ENCODE results near the gene ITGB6. TPM values are rescaled to one million over a fixed set of nuclear protein-coding genes. Genes with fewer than 3 reads are reported as not detected.

ITGB6 gene
- total RNA-seq, 2 experiments from 2014 or later: not detected

DNA sequence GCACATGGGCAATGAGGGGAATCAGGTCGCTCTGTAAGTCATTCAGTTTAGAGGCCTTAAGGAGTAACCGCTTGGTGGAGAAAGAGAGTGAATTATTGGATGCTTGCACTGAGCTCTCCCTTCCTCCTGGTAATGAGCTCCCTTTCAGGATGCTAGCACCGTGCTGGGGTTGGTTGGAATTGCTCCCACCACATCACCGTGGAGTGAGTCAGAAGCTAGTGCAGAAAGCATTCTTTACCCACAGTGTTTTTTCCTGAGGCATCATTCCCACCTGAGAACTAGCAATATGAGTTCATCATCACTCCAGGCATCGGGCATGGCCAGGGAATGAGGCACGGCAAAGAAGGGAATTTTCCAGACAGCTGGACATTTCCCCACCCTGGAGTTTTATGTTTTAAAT, 57.6 kb downstream of the ITGB6 start:
- intact Hi-C loops (cut with micrococcal nuclease): no loop called here
- no peaks in the 10 kb centered on the region for H3K4me1 Mint-ChIP-seq (ENCODE audit: low read depth)
- H3K27me3 Mint-ChIP-seq (ENCODE audit: low read depth): peaks cover 4% of the 10 kb centered on the region
- H3K4me3 Mint-ChIP-seq: no peak overlapping the region
- no peak for DNase-seq
- H3K9me3 Mint-ChIP-seq: no peaks in the 10 kb centered on the region
- H3K27ac Mint-ChIP-seq: no peak overlapping the region
- H3K36me3 Mint-ChIP-seq (ENCODE audit: low read depth): no peaks in the 10 kb centered on the region
- CTCF ChIA-PET: interaction anchor here (0.8 kb wide), 1 partner anchor 34 kb away, joined by 3 read pairs; no protein-coding TSS in a partner anchor

DNA sequence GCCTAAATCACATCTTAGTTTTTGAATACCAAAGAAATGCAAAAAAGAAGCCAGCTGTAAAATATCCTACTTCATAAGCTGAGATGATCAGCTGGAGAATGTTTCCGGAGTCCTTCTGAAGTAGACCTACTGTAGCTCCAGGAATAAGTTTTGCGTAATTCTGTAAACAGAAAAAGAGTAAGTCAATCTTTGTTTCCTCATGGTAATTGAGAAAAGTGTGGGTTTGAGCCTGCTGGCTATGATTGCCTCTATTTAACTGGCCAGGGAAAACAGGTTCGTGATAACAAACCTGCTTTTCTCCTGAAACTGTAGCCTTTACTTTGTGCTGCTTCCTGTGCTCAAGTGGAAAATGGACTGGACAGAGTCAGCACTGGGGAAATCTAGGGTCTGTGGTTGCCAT, 58.2 kb downstream of the ITGB6 start:
- CTCF ChIA-PET: interaction anchor here (0.8 kb wide), 1 partner anchor 33 kb away, joined by 3 read pairs; no protein-coding TSS in a partner anchor
- Mint-ChIP-seq H3K27ac (no peak overlapping the region), H3K4me1 (ENCODE audit: low read depth) (no peaks in the 10 kb centered on the region), H3K4me3 (no peak overlapping the region), H3K9me3 (no peaks in the 10 kb centered on the region), H3K27me3 (ENCODE audit: low read depth) (peaks cover 4% of the 10 kb centered on the region), H3K36me3 (ENCODE audit: low read depth) (no peaks in the 10 kb centered on the region)
- DNase-seq: no peak
- intact Hi-C loops (cut with micrococcal nuclease): no loop called here

DNA sequence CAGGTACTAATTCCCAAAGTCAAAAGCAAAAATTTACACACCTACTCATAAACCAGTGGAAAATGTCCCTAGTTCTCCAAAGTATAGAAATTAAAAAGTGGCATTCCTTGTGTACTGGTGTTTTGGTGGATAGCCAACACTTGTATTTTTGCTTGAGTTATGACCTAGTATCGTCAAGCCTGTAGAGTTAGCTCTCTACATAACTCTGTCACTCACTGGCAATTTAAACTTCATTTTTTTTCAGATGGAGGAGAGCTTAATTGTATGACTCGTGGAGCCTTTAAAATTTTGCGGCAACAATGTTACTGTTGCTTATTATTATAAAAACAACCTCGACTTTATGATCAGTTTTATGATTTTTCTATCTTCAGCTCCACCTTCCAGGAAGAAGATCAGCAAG, 58.7 kb downstream of the ITGB6 start:
- H3K27me3 Mint-ChIP-seq (ENCODE audit: low read depth): peaks cover 2% of the 10 kb centered on the region
- no peak for DNase-seq
- H3K36me3 Mint-ChIP-seq (ENCODE audit: low read depth): no peaks in the 10 kb centered on the region
- H3K9me3 Mint-ChIP-seq: no peaks in the 10 kb centered on the region
- no peaks in the 10 kb centered on the region for H3K4me1 Mint-ChIP-seq (ENCODE audit: low read depth)
- H3K4me3 Mint-ChIP-seq: no peak overlapping the region
- no peak overlapping the region for H3K27ac Mint-ChIP-seq
- intact Hi-C loops (cut with micrococcal nuclease): no loop called here
- CTCF ChIA-PET: interaction anchor here (0.8 kb wide), 1 partner anchor 33 kb away, joined by 3 read pairs; no protein-coding TSS in a partner anchor

DNA sequence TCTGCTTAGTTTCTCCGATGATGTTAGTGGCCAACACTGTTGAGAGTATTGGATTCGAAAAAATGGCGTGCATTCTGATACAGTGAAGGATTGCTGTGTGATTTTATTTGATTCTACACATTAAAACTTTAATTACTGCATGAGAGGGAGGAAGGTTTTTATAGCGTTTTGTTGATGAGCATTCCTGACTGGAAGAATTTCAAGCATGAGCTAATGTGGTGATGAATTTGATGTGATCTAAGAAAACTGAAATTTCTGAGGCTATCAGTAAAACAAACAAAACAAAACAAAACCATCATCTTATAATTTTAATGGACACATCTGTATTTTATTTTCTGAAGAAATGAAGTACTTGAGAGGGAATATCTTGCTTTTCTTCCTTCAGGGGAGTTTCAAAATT, 59.6 kb downstream of the ITGB6 start:
- CTCF ChIA-PET: interaction anchor here (0.6 kb wide), 1 partner anchor 67 kb away, joined by 3 read pairs; no protein-coding TSS in a partner anchor
- H3K4me3 Mint-ChIP-seq: no peak overlapping the region
- no peak overlapping the region for H3K27ac Mint-ChIP-seq
- H3K36me3 Mint-ChIP-seq (ENCODE audit: low read depth): no peaks in the 10 kb centered on the region
- no peaks in the 10 kb centered on the region for H3K4me1 Mint-ChIP-seq (ENCODE audit: low read depth)
- intact Hi-C loops (cut with micrococcal nuclease): no loop called here
- H3K9me3 Mint-ChIP-seq: no peaks in the 10 kb centered on the region
- DNase-seq: no peak
- peaks cover 2% of the 10 kb centered on the region for H3K27me3 Mint-ChIP-seq (ENCODE audit: low read depth)

DNA sequence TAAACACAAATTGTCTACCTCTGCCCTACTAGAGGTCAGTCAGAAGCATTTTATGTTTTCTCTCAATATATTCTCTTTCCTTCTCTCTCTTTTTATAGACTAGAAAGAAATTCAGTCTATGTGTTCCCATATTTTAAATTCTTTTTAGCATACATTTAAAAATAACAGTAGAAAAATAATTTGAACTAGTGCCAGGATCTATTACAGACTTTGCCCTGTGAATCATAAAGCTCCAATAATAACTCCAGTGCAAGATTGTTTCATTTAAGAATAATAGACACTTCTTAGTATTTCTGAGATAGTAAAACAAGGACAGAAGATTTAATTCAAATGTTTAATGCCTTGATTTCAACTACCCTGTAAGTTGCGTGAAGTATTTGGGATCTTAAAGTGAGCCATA, 60.1 kb downstream of the ITGB6 start:
- H3K36me3 Mint-ChIP-seq (ENCODE audit: low read depth): no peaks in the 10 kb centered on the region
- H3K27ac Mint-ChIP-seq: no peak overlapping the region
- DNase-seq: no peak
- no peaks in the 10 kb centered on the region for H3K4me1 Mint-ChIP-seq (ENCODE audit: low read depth)
- H3K4me3 Mint-ChIP-seq: no peak overlapping the region
- peaks cover 2% of the 10 kb centered on the region for H3K27me3 Mint-ChIP-seq (ENCODE audit: low read depth)
- CTCF ChIA-PET: no interaction called here
- intact Hi-C loops (cut with micrococcal nuclease): no loop called here
- H3K9me3 Mint-ChIP-seq: no peaks in the 10 kb centered on the region

DNA sequence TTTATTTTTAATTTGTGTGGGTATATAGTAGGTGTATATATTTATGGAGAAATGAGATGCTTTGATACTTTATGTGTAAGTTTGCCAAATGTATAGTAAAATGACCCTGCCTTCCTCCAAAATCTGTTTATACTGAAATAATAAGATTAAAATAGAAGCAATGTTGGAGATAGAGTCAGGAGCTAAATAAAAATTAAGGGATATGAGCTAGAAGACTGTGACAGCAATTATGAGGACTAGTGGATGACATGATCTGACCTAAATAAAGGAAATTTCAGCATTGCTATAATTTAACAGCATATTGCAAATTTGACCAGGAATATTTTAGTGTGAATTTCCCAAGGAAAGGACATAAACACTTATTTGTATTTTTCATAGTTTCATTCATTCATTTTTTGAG, 60.7 kb downstream of the ITGB6 start:
- intact Hi-C loops (cut with micrococcal nuclease): no loop called here

DNA sequence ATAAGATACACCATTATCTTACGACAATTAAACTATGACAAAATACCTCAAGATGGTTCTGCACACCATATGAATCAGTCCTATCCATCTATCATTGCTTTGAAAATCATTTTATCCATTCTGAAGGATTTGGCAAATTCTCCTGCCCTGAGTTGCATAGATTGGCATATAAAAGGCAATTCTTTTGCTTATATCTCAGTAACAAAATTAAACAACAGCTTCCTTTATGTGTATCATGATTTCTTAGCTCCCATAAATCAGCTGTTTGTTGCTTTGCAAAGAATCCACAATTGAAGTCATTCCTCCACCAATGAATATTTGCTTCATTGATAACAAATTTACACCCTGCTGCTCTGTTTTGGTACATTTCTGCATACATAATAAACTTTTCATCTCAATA, 61.7 kb downstream of the ITGB6 start:
- no peaks in the 10 kb centered on the region for H3K9me3 Mint-ChIP-seq
- intact Hi-C loops (cut with micrococcal nuclease): no loop called here
- DNase-seq: no peak
- peaks cover 3% of the 10 kb centered on the region for H3K27me3 Mint-ChIP-seq (ENCODE audit: low read depth)
- no peaks in the 10 kb centered on the region for H3K4me1 Mint-ChIP-seq (ENCODE audit: low read depth)
- H3K27ac Mint-ChIP-seq: no peak overlapping the region
- CTCF ChIA-PET: interaction anchor here (0.7 kb wide), 1 partner anchor 71 kb away, joined by 3 read pairs; no protein-coding TSS in a partner anchor
- no peaks in the 10 kb centered on the region for H3K36me3 Mint-ChIP-seq (ENCODE audit: low read depth)
- H3K4me3 Mint-ChIP-seq: no peak overlapping the region

More for the DNA sequence above, 60.7 kb downstream of the ITGB6 start:
- Mint-ChIP-seq H3K36me3 (ENCODE audit: low read depth) (no peaks in the 10 kb centered on the region), H3K27ac (no peak overlapping the region), H3K27me3 (ENCODE audit: low read depth) (peaks cover 2% of the 10 kb centered on the region), H3K9me3 (no peaks in the 10 kb centered on the region), H3K4me1 (ENCODE audit: low read depth) (no peaks in the 10 kb centered on the region), H3K4me3 (no peak overlapping the region)
- no peak for DNase-seq
- CTCF ChIA-PET: no interaction called here

DNA sequence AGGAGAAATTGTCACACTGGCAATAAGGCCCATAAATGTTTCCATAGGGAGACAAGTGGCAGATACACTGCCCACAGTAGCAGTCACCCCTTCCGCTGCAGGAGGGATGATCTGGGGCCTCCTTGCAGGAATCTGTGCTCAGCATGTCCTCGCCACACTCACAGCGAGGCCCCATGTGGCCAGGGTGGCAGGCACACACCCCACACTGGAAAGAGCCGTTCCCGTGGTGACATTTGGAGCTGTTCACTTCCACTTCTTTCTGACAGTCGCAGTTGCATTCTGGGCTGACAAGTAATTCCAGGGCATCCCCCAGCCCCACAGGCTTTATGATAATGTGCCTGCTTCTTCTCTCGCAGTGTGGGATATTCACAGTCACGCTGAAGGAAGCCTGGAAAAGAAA, 62.6 kb downstream of the ITGB6 start:
- H3K27me3 Mint-ChIP-seq (ENCODE audit: low read depth): peaks cover 6% of the 10 kb centered on the region
- no peaks in the 10 kb centered on the region for H3K9me3 Mint-ChIP-seq
- H3K27ac Mint-ChIP-seq: no peak overlapping the region
- intact Hi-C loops (cut with micrococcal nuclease): no loop called here
- CTCF ChIA-PET: interaction anchor here (0.6 kb wide), 1 partner anchor 27 kb away, joined by 3 read pairs; no protein-coding TSS in a partner anchor
- DNase-seq: no peak
- H3K36me3 Mint-ChIP-seq (ENCODE audit: low read depth): no peaks in the 10 kb centered on the region
- H3K4me1 Mint-ChIP-seq (ENCODE audit: low read depth): no peaks in the 10 kb centered on the region
- no peak overlapping the region for H3K4me3 Mint-ChIP-seq

DNA sequence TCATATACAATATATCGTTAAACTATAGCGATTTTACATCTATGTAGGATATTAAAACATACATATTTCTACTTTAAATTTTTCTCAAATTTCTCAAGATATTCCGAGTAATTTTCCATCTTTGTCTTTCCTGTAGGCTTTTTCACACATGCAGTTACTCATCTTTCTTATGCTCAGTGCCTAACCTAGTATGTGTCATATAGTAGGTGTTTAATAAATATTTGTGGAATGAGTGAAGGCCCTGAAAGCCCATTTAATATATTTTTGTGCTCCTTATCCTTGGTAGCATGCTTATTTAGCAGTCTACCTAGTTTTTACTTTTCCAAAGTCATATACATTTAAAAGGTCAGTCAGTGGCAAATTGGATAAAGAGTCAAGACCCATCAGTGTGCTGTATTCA, 67.3 kb downstream of the ITGB6 start:
- no peak for DNase-seq
- CTCF ChIA-PET: no interaction called here
- H3K27ac Mint-ChIP-seq: no peak overlapping the region
- H3K4me1 Mint-ChIP-seq (ENCODE audit: low read depth): no peaks in the 10 kb centered on the region
- H3K36me3 Mint-ChIP-seq (ENCODE audit: low read depth): no peaks in the 10 kb centered on the region
- H3K27me3 Mint-ChIP-seq (ENCODE audit: low read depth): peaks cover 8% of the 10 kb centered on the region
- H3K4me3 Mint-ChIP-seq: no peak overlapping the region
- intact Hi-C loops (cut with micrococcal nuclease): no loop called here
- H3K9me3 Mint-ChIP-seq: no peaks in the 10 kb centered on the region

DNA sequence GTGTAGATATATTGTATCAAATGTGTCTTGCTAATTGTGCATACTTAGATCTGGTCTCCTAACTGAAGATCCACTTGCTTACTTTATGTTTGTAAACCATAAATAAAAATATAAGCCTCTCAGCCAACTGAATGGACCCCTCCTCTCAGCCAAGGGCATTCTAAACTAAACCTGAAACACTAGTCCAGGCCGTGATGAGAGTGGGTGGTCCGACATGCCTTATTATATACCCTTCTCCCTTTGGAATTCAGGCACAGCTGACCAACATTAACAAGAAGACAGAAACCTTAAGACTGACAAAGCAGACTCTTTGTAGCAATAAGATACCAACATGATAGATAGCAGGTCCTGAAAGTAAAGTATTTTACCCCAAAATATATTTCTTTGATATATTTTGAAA, 73.3 kb downstream of the ITGB6 start:
- Mint-ChIP-seq H3K27me3 (ENCODE audit: low read depth) (peaks cover 11% of the 10 kb centered on the region), H3K36me3 (ENCODE audit: low read depth) (no peaks in the 10 kb centered on the region), H3K4me3 (no peak overlapping the region), H3K9me3 (no peaks in the 10 kb centered on the region), H3K27ac (no peak overlapping the region), H3K4me1 (ENCODE audit: low read depth) (no peaks in the 10 kb centered on the region)
- CTCF ChIA-PET: no interaction called here
- intact Hi-C loops (cut with micrococcal nuclease): no loop called here
- no peak for DNase-seq

DNA sequence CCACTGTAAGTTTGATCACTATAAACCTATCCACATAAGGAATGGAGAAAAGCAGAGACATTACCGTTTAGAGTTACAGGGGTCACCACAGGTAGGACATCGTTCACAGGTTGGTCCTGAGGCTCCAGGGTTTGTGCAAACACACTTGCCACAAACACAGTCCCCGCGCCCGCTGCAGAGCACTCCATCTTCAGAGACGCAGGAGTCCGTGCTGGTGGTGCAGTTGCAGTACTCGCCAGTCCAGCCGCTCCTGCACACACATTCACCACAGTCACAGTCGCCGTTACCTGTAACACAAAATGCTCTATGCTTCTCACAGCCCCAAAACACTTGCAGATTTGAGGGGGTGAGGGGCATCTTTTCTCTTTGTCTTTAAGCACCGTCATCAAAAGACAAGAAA, 73.8 kb downstream of the ITGB6 start:
- Mint-ChIP-seq H3K36me3 (ENCODE audit: low read depth) (no peaks in the 10 kb centered on the region), H3K27me3 (ENCODE audit: low read depth) (peaks cover 11% of the 10 kb centered on the region), H3K4me3 (no peak overlapping the region), H3K27ac (no peak overlapping the region), H3K4me1 (ENCODE audit: low read depth) (no peaks in the 10 kb centered on the region), H3K9me3 (no peaks in the 10 kb centered on the region)
- CTCF ChIA-PET: no interaction called here
- intact Hi-C loops (cut with micrococcal nuclease): no loop called here
- no peak for DNase-seq

DNA sequence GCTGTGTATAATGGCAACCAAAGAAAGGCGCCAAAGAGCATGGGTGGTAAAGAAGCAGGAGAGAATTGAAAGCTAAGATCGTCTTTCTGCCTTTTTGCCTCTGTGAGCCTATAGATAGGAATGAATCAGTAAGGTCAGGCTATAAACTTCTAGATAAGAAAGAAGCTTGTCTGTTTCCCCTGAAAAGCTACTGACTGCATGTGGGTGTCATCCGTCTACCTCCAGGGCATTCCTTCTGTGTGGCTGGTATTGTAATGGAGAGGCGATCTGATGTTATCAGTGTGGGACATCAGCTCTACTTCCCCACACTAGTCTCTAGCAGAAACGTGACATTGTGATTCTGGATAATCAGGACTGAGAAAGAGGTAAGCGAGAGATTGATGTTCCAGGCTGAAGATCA, 74.2 kb downstream of the ITGB6 start:
- intact Hi-C loops (cut with micrococcal nuclease): no loop called here
- CTCF ChIA-PET: no interaction called here
- no peak overlapping the region for H3K4me3 Mint-ChIP-seq

DNA sequence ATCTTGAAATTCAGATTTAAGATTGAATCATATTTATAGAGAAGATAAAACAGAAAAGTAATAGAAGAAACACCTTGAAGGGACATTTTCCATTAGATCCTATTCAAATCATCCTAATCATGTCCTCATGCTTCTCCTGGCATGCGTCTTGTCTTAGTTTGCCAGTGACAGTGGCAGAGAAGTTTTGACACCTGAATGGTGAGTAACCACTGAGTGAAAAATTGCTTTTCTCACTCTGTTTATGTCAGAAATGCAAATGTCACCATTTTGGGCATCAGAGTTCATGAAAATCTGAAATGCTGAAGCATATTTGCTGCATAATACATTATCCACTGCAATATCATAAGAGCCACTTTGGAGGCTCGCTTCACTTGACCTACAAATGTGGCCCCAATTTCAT, 74.7 kb downstream of the ITGB6 start:
- H3K36me3 Mint-ChIP-seq (ENCODE audit: low read depth): no peaks in the 10 kb centered on the region
- H3K4me3 Mint-ChIP-seq: no peak overlapping the region
- DNase-seq: no peak
- no peaks in the 10 kb centered on the region for H3K9me3 Mint-ChIP-seq
- no peak overlapping the region for H3K27ac Mint-ChIP-seq
- H3K4me1 Mint-ChIP-seq (ENCODE audit: low read depth): no peaks in the 10 kb centered on the region
- CTCF ChIA-PET: no interaction called here
- intact Hi-C loops (cut with micrococcal nuclease): no loop called here
- peaks cover 8% of the 10 kb centered on the region for H3K27me3 Mint-ChIP-seq (ENCODE audit: low read depth)

More for the DNA sequence above, 74.2 kb downstream of the ITGB6 start:
- no peak for DNase-seq
- peaks cover 9% of the 10 kb centered on the region for H3K27me3 Mint-ChIP-seq (ENCODE audit: low read depth)
- H3K9me3 Mint-ChIP-seq: no peaks in the 10 kb centered on the region
- no peak overlapping the region for H3K27ac Mint-ChIP-seq
- no peaks in the 10 kb centered on the region for H3K36me3 Mint-ChIP-seq (ENCODE audit: low read depth)
- no peaks in the 10 kb centered on the region for H3K4me1 Mint-ChIP-seq (ENCODE audit: low read depth)

Data from activated naive CD4-positive, alpha-beta T cell treated with anti-CD3 and anti-CD28 coated beads for 36 hours (primary cell).